HG03520 (cell line): Measurements from ENCODE around the gene SRP68.
"Not testable (repeated sequence)": the region's sequence is repeated elsewhere in the genome, so short reads cannot be mapped to it uniquely, and the experiment has no call there.

Experiments
- ATAC-seq: cut with Tn5 transposase; IDR thresholded peaks from one replicate; pipeline ENCODE4 v1.9.1; 2021; ENCODE audit warnings: mild to moderate bottlenecking, moderate library complexity; ENCODE audit not compliant: unreplicated experiment

SRP68 gene

DNA sequence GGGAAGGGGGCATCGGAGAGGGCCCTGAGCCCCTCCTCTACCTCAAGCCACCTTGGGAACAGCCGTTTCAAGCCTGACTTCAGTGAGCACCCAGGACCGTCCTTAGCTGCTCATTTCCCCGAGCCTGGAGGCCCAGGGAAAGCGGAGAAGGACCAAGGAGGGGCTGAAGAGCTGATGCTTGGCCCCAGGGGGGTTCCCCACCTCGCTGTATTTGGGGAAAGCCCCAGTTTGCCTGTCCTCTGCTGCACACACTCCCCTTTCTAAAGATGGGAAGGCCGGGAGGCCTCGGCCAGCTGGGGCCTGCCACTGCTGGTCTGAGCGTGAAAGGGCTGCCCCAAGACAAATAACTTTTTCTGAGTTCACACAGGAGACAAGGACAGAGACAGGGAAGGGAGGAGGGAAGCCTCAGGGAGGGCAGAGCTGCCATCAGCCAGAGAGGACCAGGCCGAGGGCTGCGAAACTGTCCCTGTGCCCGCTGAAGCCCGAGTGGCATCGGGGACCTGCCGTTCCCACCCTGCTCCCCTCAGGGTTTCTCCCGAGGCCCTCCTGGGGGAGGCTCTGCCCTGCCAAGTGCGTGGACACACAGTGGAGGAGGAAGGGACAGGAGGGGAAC, 18.3 kb upstream of the SRP68 start:
- no peak for ATAC-seq

DNA sequence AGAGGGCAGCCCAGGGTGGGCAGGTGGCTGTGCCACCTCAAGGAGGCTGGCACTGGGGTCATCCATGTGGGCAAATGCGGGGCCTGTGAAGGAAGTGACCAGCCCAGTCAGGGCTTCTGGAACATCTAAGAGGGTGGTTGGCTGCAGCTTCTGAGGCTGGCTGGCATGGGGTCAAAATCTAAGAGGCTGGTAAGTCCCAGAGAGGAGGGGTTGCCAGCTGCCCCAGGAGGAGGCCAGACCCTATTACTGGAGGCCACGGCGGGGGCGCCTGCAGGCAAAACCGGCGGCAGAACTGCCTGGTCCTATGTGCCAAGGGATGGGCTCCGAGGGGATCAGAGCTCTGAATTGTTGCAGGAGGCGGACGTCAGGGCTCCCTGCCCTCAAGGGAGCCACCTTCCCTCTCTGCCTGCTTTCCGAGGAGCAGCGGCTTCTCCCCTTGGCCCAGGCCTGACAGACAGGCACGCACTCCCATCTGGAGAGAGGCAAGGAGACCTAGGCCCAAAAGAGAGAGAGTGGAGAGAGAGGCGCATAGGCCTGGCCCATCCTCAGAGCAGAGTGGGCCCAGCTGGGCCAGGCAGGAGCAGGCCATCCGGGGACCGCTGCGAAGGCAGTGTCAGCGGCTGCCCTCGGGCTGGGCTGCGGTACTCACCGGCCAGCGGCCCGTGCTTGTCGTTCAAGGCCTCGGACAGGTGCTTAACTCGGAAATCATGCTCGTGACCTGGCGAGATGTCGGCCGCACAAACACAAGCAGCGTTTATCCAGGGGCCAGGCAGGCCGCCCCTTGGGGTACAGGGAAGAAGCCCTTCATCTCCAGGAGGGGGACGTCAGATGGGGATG, 17.6 kb upstream of the SRP68 start:
- ATAC-seq, result no peak

DNA sequence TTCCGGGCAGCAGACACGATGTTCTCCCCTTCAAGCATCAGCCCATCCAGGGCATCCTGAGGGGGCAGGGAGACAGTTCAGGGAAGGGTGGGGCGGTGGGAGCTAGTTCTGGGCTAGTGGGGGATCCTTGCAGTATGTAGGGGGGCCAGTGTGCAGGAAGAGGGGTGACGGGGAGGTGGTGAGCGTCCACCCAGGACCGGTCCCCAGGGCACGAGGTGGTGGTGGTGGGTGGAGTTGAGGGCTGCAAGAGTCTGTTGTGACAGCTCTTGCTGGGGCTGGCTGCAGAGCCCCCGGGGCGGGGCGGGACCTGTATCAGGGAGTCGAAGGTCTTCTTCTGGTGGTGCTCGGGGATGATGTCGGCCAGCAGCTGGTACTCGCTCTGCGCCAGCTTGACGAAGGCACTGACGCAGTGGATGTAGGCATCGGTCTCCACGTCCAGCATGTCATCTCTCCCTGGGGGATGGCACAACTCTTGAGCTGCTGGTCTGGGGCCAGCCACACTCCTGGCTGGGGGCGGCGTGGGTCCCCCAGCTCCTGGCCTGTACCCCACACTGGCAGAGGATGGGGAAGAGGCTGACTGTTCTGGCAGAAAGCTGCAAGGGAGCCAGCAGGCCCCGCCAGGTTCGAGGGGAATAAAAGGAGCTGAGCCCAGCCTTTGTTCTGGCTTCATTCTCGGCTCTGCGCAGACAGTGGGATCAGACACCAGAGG, 16.7 kb upstream of the SRP68 start:
- ATAC-seq, result no peak

DNA sequence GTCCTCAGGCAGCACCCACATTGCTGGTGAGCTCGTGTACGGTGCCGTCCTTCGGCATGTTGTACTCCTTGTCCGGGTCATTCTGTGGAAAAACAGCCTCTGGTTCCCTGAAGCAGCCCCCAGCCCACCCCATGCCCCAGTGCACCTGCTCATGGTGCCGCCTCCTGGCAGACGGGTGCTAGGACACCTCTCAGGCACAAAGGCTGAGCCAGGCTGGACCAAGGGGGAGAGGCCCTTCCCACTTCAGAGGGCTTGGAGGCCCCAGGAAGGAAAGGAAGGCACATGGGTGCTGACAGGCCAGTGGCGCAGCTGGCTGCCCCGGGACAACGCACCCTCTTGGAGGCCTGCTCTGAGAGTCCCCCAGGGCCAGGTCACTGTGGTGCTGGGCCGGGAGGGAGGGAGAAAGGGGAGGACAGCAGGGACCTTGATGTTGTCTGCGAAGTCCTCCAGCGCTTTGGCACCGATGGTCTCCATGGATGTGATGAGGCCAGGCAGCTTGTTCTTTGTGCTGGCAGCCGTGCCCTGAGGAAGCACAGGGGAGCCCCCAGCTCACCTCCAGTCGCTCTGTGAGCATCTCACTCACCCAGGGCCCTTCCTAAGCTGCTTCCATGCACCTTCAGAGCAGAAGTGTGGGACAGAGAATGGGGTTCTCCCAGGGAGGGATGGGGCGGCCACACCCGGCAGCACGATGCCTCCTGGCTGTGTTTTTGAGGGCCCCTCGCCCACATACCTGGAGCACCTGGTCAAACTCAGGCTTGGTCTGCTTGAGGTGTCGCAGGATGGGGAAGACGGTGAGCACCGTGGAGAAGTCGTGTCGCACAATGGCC, 15.9 kb upstream of the SRP68 start:
- no peak for ATAC-seq

DNA sequence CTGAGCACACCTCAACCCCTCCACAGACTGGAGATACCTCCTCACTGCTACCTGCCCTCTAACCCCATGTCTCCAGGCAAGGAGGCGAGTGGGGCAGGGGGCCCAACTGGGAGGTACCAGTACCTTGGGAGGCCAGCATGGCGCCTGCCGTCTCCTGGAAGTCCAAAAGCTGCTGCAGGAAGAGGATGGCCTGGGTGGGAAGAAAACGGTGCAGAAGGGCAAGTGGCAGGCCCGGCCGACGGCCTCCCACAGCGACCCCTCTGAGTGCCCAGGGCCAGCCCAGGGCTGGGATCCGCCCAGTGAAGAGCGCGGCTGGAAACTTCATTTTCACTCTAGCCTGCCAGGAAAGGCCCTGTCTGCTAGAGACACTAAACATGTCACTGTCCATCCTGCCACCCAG, 15.2 kb upstream of the SRP68 start:
- no peak for ATAC-seq

DNA sequence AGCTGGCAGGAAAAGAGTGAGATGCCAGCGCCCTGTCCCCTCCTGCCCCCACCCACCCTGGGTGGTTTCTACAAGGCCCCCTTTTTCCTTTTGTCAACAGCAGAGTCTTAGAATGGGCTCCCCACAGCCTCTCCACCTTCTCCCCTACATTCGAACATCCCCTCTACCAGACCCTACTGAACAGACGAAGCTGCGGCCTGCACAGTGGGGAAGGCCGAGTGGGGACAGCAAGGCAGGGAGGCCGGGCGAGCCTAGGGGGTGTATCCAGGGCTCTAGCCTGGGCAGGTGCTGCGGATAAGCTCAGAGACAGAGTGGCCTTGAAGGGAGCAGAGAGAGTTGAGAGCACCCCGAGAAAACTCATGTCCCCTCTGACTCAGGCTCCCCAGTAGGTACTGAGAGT, 14.1 kb upstream of the SRP68 start:
- ATAC-seq, result no peak

DNA sequence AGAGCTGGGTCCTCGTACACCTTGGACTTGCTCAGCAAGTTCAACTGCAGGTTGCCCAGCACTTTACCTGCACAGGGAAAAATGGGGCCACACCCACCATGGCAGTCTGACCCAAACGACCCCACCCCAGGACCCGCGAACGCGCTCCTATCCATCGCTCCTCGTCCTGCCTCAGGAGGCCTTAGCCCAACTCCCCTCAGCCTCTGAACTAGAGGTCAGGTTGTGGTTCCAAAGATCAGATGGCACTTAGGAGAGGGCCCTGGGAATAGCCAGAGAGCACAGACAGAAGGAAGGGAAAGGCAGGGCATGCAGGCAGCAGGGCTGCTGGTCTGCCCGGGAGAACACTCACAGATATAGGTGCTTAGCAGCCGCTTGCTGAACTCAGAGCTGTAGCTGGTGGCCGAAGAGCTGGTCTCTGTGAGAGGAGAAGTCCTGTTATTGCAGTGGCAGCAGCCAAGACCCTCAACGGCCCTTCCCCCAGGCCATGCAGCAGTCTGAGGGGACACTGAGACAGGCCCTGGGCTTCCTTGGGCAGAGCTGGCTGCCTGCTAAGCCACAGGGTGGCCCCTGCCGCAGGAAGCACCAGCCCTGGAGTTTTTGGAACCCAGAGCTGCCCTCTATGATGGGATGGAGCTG, 13.5 kb upstream of the SRP68 start:
- ATAC-seq, result no peak

DNA sequence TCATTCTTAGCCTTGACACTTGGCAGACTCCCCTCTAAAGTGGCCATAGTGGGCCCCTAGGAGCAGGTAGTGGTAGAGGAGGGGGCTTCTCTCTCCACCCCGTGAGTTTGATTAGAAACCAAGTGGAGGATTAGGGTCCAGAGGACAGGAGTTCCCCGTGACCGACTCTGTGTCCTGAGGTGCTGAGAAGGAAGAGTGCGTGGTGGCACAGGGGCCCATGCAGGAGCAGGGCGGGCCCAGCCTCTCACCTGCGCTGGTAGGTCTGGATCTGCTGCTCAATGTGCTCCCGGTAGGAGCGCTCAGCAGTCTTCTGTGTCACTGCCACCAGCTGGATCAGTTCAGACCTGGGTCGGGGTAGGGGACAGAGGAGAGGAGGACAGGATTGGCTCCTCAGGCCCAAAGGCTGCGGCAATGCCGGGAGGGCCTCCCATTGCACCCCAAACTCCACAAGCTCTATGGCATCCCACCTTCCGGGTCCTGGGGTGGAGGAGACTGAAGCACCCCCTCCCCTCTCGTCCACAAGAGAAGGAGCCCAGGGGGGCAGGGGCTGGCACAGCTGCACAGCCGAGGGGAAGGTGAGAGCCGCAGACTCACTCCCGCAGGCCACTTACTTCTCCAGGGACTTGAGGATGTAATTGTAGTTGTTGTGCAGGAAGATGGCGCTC, 12.9 kb upstream of the SRP68 start:
- no peak for ATAC-seq

DNA sequence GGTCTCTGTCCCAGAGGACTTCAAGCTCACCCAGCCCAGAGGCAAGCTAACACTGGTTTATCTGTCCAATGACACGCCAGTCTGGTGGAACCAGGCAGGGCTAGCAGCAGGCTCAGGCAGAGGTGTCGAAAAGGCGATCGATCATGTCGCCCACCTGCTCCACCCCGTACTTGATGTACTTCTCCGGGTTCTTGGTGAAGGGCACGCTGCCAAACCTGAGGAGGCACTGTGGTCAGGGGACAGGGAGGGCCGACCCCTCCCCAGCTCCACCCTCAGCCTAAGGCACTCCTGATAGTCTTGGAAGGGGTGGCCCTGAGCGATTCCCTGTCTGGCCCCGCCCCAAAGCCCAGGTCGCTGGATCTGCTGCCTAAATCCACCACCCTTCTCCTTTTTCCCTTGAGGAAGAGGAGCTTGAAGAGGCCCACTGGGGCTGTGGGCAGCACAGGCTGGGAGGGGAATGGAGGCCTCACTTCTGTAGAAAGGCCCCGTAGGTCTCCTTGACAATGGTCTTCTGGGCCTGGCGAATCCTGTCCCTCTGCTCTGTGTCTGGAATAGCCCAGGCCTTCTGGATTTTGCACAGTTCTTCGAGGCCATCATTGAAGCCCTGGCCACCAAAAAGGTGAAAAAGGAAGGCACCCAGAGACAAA, 11.3 kb upstream of the SRP68 start:
- ATAC-seq, result no peak

DNA sequence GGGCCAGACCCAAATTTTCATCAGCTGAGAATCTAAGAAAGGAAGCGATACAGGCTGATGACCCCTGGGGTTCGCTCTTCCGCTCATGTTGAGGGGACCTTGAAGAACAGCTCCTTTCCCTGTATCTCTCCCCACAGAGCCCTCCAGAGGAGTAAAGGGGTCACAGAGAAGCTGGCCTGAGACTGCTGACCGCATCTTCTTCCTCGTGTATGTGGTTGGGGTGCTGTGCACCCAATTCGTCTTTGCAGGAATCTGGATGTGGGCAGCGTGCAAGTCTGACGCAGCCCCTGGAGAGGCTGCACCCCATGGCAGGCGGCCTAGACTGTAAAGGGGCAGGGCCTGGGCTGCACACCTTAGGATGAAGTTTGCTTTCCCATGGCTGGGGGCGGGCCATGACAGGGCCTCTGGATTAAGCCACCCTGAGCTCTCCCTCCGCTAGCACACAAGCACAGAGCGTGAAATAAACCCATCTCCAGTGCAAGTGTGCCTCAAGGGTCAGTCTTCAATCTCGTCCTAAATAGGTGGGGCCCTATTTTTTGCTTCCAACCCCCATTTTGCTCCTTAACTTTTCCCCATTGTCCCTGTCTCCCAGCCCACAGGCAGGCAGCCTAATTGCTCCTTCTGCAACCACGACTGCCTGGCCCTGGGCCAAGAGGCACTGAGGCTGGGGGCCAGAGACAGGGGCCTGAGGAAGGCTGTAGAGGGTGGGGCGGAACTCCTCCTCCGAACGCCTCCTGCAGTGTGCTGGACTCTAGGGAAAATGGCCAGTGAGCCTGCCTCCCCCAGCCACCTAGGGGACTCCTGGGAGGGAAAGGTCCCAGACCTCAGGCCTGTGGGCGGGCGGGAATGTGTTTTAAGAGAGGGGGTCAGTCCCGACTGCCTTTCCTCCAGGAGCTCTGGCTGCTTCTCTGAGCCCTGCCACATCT, 10.3 kb upstream of the SRP68 start:
- ATAC-seq, result no peak

DNA sequence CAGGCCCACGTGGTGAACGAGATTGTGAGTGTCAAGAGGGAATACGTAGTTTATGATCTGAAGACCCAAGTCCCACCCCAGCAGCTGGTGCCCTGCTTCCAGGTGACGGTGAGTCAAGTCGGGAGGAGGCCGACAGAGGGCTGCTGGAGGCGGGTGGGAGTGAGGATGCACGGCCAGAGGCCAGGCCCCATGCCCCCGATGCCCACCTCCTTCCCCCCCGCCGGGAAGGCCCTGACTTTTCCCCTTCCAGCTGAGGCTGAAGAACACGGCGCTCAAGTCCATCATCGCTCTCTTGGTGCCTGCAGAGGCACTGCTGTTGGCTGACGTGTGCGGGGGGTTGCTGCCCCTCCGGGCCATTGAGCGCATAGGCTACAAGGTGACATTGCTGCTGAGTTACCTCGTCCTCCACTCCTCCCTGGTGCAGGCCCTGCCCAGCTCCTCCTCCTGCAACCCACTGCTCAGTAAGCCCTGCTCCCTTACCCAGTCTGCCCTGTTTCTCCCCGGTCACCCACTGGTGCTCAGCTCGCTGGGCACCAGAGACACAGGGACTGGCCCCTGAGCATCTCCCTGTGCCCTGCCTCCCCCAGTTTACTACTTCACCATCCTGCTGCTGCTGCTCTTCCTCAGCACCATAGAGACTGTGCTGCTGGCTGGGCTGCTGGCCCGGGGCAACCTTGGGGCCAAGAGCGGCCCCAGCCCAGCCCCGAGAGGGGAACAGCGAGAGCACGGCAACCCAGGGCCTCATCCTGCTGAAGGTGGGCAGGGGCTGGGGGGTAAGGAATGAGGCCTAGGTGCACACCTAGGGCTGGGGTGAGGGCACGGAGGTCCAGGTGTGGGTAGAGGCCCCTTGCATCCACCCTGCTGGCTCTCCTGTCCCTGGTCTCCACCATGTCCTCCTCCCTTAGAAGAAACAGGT, 9.2 kb upstream of the SRP68 start:
- no peak for ATAC-seq

DNA sequence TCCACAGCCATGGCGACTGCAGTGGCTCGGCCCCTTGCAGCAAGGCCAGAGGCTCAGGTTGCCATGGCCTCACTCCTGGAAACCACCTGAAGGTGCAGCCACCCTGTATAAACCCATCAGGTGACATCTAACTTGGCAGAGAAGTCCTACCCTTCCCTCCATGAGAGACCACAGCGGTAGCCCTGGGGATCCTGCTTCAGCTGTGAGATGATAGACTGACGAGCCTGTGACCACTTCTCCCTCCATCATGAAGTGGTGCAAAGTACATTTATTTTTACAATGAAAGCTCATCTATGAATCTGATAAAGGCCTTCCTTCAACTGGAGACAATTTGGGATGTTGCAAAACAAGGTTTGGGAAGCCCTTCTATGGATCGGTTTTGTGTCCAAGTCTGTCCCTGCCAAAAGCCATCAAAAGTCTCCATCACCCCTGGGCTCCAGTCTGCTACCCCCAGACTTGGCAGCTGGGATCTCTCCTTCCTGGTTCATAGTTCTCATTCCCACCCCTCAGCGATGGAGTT, 8.5 kb upstream of the SRP68 start:
- ATAC-seq, result no peak

DNA sequence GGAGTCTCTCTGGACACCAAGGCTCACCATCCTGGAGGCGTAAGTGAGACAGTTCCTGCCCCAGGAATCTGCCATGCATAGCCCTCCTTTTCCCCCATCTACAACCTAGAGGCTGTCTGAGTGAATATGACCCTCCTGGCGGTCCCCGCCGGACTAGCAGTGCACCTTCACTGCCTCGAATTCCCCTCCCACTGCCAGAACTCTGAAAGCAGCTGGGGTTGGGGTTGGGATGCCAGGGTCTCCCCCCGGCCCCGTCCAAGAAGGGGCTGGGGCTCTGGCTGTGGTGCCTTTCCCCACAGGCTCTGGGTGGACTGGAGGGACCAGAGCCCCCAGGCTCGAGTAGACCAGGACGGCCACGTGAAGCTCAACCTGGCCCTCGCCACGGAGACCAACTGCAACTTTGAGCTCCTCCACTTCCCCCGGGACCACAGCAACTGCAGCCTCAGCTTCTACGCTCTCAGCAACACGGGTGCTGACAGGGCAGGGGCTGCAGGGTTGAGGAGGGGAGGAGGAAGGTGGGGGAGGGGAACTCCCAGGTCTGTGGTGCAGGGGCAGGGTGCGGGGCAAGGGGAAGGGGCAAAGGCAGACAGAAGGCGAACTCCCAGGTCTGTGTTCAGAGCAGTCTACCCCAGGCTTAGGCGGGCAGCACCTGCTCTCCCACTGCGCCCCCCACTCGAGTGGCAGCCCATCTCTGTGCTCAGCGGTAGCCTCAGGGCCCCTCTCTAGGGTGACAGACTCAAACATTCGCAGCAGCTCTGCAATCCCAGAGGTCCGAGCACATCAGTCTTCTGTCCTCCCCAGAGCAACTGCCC, 7.8 kb upstream of the SRP68 start:
- no peak for ATAC-seq

DNA sequence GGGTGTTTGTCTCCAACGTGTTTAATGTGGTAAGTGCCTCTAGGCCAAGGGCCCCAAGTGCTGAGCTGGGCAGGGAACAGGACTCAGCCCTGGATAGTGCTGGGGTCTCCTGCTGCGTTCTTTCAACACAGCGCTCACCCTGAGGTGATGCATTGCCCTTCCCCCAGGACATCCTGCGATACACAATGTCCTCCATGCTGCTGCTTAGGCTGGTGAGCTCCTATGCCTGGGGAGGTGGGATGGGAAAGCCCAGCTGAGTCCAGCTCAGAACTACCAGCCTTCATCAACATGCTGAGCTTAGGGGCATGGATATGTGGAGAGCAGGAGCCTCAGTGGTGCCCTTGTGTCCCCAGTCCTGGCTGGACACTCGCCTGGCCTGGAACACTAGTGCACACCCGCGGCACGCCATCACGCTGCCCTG, 7.2 kb upstream of the SRP68 start:
- no peak for ATAC-seq

DNA sequence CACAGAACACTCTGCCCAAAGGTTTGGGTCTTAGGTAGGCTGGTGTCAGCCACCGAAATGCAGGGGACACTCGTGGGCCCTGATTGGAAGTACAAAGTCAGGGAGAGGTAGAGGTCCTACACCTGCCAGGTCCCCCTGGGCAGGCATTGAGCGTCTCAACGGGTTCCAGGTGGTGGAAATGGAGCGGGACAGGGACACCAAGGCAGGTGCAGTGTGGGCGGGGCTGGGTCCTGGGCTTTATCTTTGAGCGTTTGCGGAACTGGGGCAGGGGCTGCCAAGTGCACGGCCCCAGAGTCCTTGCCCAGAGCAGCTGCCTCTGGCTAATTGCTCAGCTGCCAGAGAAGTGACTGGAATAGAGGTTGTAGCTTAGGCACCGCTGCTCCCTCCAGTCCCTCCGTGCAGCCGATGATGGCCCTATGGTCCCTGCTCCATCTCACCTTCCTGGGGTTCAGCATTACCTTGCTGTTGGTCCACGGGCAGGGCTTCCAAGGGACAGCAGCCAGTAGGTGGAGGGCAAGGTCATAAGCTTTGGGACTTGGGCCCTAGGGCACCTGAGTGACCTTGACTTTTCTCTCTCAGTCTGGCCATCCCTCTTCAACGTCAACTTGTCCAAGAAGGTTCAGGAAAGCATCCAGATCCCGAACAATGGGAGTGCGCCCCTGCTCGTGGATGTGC, 6.7 kb upstream of the SRP68 start, which contains the start of gene ZACN:
ZACN (plus strand) TSS at position 323 of the 675 bp plus-strand sequence; CDS start at position 406, 83 bp downstream.
- no peak for ATAC-seq

DNA sequence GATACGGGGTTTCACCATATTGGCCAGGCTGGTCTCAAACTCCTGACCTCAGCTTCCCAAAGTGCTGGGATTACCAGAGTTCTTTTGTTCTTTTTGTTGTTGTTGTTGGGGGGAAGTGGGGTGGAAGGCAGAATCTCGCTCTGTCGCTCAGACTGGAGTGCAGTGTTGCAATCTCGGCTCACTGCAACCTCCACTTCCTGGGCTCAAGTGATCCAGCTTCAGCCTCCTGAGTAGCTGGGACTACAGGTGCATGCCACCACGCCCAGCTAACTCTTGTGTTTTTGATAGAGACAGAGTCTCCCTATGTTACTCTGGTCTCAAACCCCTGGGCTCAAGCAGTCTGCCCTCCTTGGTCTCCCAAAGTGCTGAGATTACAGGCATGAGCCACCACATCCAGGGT, 6.1 kb upstream of the SRP68 start:
- not testable (repeated sequence) for ATAC-seq
